HL-60/S4 treated with retinoic acid at 250 ng/mL for 4 days and 3 days (cell line): ENCODE measurements around the gene PARD3B.

ENCODE experiments used
- in situ Hi-C: fragments of 300-500 bp; cut with MboI; formaldehyde crosslinking; loops from 2 replicates; pipeline ENCODE4 v1.7.0; 2022; ENCODE audit warnings: low sequenced_read_pairs

Gene PARD3B

GRCh38 chr2:205619600-205619999 lies 1074.3 kb downstream of the PARD3B start:
- in situ Hi-C loops, result no loop called here

GRCh38 chr2:205627085-205627484 lies 1081.8 kb downstream of the PARD3B start:
- in situ Hi-C loops, result no loop called here

- in situ Hi-C loops, result no loop called here
These were observed 1083.1 kb downstream of the PARD3B start for GRCh38 chr2:205628422-205628821.

- in situ Hi-C loops, result no loop called here
These were observed 1084.0 kb downstream of the PARD3B start for GRCh38 chr2:205629091-205629776.

DNA sequence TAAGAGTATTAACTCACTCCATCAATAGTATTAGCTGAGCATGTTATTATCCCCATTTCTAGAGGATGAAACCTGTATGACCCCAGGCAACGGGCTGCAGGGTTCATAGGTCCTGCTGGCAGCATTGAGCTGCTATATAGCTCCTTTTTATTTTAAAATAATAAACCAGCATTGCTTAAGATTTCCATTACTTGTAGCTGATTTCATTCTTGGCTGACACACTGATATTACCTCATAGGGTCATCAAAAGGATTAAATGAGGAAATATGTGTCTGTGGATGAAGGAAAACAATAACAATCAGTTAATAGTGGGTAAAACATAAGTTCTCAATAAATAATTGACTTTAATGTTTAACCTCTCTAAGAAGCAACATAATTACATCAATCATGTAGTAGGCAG lies 1088.7 kb downstream of the PARD3B start:
- in situ Hi-C loops, result no loop called here

DNA sequence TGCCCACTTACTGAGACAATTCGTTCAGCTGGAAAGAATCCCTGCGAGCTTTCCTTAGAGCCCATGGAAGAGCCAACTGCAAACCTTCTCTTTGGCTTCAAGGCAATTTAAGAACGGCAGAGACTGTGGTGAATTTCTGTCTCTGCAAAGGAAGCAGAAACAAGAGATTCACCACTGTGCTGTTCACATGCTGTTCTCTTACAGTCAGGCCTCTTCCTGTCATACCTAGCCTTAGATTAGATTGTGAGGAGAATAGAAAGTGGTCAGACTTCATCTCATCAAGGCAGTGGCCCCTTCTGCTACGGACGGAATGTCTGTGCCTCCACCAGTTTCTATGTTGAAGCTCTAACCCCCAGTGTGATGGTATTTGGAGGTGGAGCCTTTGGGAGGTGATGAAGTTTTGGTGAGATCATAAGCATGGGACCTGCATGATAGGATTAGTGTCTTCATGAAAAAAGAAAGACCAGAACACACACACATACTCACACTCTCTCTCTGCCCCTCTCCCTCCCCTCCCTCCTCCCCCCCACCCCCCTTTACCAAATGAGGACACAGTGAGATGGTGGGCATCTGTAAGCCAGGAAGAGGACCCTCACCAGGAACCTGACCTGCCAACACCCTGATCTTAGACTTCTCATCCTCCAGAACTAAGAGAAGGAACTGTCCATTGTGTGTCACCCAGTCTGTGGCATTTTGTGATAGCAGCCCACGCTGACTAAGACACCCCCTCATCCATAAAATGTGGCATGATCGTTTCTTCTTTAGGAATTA lies 1091.5 kb downstream of the PARD3B start:
- in situ Hi-C loops, result no loop called here

- in situ Hi-C loops, result no loop called here
These were observed 1092.0 kb downstream of the PARD3B start for GRCh38 chr2:205637320-205637602.

DNA sequence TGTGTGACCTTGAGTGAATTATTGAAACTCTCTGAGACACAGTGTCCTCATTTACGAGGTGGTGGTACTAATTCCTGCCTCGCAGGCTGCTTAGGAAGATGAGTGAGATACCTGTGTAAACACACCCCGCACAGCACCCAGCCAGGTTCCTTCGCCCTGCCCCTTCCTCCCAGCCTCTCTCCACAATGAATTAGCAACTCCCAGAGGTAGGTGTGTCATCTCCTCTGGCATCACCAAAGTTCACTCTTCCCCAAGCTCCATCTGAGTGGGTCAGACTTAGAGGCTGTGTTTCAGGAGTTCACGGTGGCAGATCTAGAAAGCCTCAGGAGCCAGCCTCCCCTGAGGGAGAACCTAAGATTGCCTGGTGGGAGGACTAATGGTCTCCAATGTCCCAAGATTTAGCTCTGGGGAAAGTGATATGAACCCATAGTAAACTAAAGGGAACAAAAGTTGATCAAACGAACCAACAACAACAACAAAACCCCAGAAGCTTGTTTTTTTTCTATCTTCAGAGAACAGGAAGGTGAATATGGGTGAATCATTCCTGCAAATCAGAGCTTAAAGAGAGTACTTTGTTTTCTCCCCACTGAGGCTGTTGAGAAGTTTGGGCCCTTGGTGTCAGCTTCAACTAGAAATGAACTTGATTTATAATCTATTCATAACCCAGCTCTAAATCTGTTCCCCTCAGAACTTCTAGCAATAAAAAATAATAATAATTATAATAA lies 1092.7 kb downstream of the PARD3B start:
- in situ Hi-C loops, result no loop called here

DNA sequence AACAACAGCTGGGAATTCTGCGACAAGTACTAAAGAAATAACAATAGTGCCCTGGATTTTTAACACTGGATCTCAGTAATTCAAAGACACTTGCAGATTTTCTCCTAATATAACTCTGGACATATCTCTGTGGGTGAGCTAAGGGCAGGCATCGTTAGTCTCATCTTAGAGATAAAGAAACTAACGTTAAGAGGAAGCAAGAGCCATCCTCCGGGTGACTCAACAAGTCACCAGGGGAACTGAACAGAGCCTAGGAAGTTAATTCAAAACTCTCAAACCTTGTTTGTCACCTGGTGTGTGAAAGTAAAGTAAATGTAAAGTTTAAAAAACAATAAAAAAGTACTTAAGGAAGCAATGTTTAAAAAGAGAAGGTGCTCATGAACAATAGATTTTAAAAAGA lies 1095.4 kb downstream of the PARD3B start:
- in situ Hi-C loops, result no loop called here

DNA sequence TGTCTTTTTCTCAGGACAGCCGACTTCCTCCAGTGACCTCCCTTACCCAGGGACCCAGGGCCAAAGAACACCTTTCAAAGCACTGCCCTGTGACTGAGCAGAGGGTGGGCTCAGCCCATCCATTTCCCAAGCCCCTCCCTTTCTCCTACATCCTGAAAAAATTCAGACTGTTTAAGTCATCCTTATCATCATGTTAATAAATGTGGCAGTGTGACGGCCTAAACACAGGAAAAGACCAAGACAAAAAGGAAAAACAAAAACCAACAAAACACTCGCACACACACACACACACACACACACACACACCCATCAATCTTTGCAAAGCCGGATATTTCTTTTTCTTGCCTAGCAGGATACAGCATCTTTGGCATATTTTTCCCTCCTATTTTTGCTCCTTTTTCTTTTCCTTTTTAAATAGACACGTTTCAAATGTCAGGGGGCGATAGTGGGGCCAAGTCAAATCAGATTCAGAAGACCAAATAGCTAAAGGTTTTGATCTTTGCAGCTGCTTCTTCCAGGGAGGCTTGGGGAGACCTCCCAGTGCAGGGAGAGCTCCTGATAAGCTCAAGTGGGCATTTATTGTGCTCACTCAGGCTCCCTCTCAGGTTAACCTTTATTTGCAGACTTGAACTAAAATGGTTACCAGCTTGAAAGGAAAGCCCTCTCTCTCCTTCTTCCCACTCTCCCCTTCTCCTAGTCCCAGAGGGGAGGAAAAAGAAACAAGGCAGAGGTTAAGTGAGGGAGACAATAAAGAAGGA lies 1097.5 kb downstream of the PARD3B start:
- in situ Hi-C loops, result no loop called here

GRCh38 chr2:205643391-205643885 lies 1098.2 kb downstream of the PARD3B start:
- in situ Hi-C loops, result no loop called here

DNA sequence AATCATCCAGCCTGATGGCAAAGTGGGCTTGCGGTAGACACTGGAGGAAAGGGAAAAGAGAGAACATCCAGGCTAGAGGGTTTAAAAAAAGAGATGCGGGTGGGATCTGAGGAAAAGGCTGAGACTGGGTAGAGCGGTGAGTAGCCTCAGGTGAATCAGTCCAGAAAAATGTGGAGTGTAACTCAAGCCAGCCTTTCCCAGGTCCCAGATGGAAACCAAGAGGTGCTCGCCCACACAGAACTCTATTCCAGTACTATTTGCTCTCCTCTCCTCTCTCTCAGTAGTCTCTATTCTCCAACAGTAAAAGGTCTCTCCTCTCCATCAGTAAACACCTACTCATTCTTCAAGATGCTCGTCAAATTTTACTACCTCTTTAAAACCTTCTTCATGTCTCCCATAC lies 1098.7 kb downstream of the PARD3B start:
- in situ Hi-C loops, result no loop called here

DNA sequence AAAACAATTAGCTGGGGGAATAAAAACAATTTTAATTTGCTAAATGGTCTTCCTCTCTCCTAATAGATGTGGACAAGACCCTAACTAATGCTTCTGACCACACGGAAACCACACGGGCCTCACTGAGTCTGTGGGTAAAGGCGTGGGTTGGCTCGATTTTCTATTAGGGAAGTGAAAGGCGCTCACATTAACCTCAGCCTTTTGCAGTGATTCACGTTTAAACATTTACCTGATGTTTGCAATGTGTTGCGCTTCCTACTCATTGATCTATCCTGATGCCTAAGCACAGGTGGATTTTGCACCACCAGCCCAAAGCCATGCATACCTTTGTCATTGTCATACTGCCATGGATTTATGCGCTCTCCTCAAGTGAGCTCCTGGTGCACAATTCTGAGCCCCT lies 1101.4 kb downstream of the PARD3B start:
- in situ Hi-C loops, result no loop called here

- in situ Hi-C loops, result no loop called here
These were observed 1105.2 kb downstream of the PARD3B start for GRCh38 chr2:205650450-205650849.

- in situ Hi-C loops, result no loop called here
These were observed 1105.7 kb downstream of the PARD3B start for GRCh38 chr2:205650931-205651330.

DNA sequence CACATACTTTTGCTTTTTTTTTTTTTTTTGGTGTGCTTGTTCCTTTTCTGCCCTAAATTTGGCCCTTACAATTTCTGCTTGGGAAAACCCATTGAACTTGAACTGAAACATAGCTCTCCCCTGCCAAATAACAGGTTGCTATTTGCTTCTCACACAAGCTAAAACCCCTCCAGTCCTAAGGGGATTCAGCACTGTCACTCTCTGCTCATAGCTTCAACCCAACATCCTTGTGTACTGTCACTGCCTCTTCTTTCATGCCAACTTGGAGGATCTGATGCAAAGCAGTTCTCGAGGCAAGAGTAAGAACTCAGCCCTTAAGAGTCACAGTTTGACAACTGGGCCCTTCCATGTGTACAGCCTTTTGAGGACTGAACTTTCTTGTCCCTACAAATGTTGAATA lies 1106.4 kb downstream of the PARD3B start:
- in situ Hi-C loops, result no loop called here

DNA sequence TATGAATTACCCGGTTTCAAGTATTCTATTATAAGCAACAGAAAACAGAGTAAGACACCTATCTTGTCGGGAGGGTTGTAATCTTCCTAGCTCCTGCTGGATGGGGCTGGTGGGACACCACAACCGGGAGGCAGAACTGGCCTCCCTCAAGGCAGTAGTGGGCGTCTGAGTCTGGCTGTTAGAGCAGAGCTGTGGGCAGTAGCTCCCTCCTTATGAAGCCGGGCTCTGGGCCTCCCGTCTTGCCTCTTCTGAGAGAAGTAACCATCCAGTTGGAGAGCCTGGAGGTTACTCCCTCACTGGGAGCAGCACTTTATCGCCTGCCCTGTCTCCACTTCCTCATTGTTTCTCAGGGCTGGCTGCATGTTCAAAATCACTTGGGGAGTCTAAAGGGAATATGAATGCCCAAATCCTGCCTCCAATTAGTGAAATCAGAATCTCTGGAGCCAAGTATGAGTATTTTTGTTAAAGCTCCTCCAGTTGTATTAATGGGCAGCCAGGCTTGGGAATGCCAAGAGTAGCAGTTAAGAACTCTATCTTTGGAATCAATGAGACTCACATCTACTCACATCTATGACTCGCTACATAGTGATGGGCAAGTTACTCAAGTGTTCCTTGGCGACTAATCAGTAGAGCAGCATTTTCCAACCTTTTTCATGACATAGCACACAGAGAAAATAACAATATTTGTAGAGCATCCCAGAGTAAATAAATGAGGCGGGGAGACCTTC lies 1109.8 kb downstream of the PARD3B start:
- in situ Hi-C loops, result no loop called here

- in situ Hi-C loops, result no loop called here
These were observed 1110.6 kb downstream of the PARD3B start for GRCh38 chr2:205655779-205656456.

DNA sequence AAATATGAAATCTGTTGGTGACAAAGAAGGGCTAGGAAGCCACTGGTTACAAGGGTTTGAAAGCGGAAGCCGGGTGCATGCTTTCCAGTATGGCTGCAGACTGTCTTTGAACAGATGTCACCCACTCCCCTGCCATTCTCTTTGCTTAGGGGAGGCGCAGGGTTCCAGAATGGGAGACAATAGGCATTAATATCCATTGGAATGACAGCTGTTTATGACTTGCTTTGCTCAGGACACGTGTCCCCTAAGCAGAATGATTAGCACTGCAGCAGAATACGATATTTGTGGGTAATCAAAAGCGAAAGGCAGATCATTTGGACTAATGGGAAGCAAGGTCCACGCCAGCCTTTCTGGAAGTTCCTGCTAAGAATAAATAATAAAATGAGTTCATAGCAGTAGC lies 1111.2 kb downstream of the PARD3B start:
- in situ Hi-C loops, result no loop called here

DNA sequence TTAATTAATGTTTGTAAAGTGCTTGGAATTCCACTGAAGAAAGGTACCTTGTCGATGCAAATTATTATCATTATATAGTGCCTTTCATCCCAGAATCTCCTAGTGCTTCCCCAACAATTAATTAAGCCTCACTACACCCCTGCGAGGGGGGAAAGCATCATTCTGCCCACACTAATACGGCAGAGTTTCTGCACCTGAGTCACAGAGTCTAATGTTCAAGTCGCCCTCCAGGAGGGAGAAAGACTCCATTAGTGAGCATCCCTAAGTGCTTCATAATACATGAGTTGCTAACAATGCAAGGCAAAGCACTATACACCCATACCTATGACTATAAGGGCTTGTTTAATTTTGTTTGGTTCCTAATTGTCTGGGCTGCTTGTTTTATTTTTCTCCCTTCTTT lies 1111.7 kb downstream of the PARD3B start:
- in situ Hi-C loops, result no loop called here
